Measurements from ENCODE around the gene CPNE5.

DNA sequence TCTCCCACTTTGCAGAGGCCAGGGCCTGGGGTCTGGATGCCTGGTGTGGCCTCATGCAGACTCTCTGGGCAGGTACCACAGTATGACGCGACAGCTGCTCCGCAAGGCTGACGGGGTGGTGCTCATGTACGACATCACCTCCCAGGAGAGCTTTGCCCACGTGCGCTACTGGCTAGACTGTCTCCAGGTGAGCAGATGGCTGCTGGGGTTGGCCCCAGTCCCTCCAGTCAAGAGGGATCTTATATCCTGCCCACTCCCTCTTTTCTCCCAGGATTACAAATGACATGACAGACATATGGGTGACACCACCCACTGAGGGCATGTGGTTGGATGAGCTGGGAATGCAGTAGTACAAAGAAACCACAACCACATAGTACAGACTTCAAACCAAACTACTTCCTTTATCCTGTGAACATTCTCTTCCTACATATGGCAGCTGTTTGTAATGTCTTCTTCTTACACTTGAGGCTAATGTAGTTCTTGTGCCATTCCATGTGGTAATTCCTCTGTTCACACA, 111.7 kb downstream of the CPNE5 start:
- TF ChIP-seq POLR2A (IDR thresholded peaks at IDR 0.05; ENCODE audit: low read length) = no peak
- TF ChIP-seq, protein P1, sequence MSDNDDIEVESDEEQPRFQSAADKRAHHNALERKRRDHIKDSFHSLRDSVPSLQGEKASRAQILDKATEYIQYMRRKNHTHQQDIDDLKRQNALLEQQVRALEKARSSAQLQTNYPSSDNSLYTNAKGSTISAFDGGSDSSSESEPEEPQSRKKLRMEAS (IDR thresholded peaks at IDR 0.05) = no peak
- no peak for TF ChIP-seq RCOR1 (IDR thresholded peaks at IDR 0.05; ENCODE audit: low read depth, low read length)
- no peak for TF ChIP-seq GATA3 (IDR thresholded peaks at IDR 0.05; ENCODE audit: borderline replicate concordance)
- TF ChIP-seq, protein P2, sequence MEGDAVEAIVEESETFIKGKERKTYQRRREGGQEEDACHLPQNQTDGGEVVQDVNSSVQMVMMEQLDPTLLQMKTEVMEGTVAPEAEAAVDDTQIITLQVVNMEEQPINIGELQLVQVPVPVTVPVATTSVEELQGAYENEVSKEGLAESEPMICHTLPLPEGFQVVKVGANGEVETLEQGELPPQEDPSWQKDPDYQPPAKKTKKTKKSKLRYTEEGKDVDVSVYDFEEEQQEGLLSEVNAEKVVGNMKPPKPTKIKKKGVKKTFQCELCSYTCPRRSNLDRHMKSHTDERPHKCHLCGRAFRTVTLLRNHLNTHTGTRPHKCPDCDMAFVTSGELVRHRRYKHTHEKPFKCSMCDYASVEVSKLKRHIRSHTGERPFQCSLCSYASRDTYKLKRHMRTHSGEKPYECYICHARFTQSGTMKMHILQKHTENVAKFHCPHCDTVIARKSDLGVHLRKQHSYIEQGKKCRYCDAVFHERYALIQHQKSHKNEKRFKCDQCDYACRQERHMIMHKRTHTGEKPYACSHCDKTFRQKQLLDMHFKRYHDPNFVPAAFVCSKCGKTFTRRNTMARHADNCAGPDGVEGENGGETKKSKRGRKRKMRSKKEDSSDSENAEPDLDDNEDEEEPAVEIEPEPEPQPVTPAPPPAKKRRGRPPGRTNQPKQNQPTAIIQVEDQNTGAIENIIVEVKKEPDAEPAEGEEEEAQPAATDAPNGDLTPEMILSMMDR (IDR thresholded peaks at IDR 0.05) = no peak
- no peak for TF ChIP-seq RAD21 (conservative IDR thresholded peaks at IDR 0.05 in 1 of 2, IDR thresholded peaks at IDR 0.05 in 1 of 2)
- no peak for TF ChIP-seq NPAS2 (CRISPR knock-in tag; IDR thresholded peaks at IDR 0.05; ENCODE audit: borderline replicate concordance)
- TF ChIP-seq EP300 (IDR thresholded peaks at IDR 0.05) = no peak
- no peak for TF ChIP-seq HOXB5 (CRISPR knock-in tag; IDR thresholded peaks at IDR 0.05)
- TF ChIP-seq ESRRA (IDR thresholded peaks at IDR 0.05; ENCODE audit: borderline replicate concordance, low read length) = no peak
- TF ChIP-seq RFX5 (IDR thresholded peaks at IDR 0.05) = no peak
